ENCODE data around the gene PRDM16.
"Not testable (repeated sequence)": the region's sequence is repeated elsewhere in the genome, so short reads cannot be mapped to it uniquely, and the experiment has no call there.

Gene PRDM16

DNA sequence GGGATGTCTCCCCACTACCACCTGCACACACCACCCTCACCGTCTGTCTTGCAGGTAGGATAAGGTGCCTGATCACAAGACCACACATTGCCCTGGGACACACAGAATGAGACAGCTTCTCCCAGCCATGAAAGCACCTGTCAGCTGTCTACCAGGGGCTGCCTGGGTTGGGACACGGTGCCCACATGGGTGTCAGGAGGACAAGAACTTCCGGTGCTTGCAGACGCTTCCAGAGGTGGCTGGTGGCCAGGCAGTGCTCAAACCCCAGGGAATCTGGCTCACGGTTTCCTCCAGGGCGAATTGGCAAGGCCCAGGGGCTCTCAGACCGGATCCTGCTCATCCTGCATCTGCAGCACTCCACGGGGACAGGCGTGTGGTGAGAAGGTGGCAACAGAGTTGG lies 202.9 kb downstream of the PRDM16 start:
- DNase-seq, result no peak

DNA sequence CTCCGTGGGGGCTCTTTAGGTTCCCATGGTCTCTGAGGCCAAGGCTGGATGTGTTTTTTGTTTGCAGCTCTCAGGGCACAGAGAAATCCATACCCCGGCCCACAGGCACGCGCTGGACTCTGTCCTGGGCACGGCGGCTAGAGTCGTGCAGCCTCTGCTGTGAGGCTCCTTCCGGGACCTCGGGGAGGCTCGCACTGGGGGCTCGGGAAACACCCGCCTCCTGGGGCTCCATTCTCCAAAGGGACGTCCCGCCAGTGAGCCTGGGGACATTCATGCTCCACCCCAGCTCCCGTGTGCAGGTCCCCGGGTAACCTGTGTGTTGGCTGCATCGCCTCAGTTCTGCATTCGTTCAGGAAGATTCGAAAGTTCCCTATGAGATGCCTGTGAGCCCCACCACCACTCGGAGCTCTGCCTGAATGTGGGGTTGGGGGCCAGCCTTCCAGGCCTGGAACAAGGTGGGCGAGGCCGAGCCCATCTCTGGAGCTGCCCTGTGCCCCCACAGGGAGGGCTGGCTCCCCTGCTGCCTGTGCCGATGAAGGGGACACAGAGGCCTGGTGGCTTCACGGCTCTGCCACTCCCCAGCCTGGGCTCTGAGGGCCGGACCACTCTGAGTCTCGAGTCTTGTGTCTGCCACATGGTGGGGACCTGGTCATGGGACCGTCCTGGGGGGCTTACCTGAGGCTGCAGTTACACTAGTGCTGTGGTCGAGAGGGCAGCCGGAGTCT lies 203.5 kb downstream of the PRDM16 start:
- no peak for DNase-seq

DNA sequence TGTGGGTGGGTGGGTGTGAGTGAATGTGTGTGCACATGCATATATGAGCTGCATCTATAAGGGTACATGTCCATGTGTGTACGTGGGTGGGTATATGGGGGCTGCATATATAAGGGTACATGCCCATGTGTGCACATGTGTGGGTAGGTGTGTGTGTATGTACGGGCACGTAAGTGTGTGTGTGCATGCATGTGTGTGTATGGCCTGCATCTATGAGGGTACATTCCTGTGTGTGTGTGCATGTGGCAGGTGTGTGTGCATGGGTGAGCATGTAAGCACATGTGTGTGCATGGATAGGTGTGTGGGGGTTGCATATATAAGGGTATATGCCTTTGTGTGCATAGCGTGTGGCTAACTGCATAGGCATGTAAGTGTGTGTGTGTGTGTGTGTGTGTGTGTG lies 204.4 kb downstream of the PRDM16 start:
- DNase-seq, result no peak

DNA sequence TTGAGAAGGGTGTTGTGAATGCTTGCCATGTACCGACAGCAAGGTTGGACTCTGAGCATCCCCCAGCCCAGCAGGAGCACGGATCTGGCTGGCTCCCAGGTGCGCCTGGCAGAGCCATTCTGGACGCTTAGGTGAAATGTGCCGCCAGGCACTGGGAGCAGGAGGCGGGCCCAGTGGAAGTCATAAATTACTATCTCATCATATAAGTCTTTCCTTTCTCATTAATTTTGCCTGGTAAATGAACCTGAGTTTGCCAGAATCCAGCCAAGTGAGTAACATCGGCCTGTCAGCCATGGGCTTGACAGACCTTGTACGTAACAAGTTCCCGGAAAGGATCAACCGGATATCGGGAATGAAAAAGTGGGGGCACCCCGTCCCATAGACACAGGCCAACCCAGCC lies 206.0 kb downstream of the PRDM16 start:
- no peak for DNase-seq

DNA sequence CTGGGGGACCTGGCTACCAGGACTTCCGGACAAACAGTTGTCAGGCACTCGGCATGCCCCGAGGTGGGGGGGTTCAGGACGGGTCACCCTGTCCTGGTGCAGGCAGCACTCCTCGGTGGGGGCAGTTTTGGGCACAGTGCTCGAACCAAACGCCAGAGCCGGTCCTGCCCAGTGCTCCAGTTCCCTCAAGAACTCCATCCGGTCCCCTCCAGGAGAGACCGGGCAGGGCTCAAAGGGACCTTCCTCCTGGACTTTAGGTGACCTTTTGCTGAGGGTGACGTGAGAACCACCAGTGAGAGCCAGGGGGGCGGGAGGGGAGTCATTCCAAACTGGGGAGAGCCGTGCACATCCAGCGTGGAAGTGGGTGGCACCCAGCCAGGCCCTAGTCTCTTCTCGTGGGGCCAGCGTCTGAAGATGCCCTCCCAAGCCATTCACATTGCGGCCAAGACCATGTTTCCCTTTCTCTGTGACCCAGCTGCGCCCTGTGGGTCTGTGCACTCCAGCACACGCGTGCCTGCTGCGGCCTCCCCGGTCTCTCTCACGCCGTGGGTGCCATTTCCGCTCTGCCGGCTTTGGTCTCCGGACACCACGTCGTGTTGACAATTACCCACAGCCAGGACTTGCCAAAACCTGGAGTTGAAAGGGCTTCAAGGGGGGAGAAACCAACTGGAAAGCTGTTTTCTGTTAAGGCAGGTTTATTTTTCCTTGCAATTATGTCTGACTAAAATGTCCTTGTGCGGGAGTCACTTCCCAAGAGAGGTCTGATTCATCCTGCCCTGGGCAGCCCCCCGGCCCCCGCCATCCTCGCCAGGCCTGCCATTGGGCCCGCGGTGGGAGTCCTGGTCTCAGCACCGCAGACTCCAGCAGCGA lies 206.7 kb downstream of the PRDM16 start:
- DNase-seq, result no peak

DNA sequence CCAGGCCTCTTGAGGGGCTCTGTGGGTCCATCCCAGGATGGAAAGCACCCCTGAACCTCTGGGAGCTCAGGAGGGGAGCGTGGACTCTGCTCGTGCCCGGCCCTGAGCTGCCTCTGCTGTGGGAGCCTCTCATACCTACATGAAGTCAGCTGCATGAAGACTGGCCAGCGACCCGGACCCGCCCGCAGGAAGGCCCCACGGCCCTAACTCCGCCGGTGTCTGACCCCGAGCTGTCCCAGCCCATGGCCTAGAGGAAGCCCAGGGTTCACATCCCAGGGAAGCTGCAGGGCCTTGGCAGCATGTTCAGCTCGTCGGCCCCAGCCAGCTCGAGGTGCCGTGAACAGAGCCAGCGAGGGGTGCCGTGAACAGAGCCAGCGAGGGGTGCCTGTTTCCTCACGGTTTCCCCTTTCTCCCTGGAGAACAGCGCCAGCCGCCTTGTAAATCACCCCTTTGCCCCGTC lies 207.4 kb downstream of the PRDM16 start:
- no peak for DNase-seq

DNA sequence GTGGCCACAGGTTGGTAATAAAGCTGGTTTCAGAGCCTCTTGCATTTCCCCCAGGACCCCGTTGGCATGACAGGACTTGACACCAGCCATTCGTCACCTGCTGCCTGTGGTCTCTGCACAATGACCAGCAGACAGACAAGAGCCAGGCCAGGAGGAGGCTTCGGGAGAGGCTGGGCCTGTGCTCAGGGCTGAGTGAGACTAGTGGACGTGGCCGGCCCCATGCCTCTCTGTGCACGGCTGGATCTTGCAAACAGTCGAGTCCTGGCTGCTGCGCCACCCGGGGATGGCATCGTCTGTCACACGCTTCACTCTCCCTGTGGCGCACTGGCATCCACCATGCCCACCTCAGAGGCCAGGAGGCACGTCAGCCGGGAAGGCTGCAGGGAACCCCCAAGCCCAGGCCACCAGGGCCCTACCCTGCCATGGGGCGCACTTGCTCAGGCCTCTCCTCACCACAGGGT lies 208.0 kb downstream of the PRDM16 start:
- DNase-seq, result no peak

DNA sequence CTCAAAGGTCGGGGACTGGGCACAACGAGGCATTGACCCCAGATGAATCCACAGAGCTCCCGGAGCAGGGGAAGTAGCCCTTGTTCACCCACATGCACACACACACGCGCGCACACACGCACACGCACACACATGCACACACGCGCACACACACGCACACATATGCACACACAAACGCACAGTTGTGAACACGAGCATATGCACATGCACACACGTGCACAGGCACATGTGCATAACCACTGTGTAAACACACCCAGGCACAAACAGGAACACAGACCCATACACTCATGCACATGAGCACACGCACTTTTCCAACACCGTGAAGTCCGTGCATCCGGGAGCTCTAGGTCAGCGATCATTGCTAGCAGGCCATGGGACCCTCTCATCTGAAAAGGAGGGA lies 208.6 kb downstream of the PRDM16 start:
- DNase-seq, result no peak

DNA sequence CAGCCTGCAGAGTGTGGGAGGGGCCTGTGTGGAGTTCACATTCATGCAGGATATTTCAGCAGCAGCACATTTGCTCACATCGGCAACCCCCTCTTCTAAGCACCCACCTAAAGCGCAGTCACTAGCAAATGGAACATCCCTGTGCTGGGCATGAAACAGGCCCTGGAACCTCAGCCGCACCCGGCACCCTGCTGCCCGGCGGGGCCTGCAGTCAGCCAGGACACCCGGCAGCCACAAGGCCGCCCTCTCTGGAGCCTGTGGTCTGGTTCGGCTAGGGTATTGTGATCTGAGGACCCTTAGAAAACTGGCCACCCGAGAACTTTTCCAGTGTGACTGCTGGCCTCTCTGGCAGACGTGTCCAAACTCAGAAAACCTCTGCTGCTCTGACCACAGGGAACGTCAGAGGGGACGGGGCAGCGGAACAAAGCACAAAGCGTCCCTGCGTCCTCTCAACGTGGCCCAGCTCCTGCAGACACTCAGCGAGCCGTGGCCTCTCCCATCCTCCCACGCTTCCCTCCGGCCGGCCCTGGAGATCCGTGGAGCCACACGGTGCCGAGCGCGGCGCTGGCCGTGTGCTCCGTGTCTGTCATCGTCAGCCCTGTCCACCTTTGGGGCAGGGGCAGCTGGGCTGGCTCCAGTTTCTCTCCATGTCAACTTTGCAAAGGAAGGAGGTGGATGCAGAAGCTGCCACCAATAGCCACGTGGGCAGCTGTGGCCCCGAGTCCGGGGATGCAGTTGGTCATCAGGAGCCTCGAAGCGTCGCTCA lies 209.6 kb downstream of the PRDM16 start:
- DNase-seq, result no peak

DNA sequence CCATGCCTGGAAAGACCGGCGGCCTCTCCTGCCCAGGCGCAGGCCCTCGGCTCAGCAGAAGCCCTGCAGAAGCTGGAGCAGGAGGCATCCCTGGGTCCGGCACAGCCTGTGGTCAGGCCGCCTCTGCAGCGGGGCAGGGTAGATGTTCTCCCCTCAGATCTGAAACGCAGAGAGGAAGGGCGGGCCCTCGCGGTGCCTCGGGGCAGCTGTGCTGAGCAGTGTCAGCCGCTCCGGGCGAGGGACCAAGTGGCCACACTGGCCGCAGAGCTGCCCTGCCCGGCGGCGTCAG lies 210.1 kb downstream of the PRDM16 start:
- DNase-seq, result no peak

DNA sequence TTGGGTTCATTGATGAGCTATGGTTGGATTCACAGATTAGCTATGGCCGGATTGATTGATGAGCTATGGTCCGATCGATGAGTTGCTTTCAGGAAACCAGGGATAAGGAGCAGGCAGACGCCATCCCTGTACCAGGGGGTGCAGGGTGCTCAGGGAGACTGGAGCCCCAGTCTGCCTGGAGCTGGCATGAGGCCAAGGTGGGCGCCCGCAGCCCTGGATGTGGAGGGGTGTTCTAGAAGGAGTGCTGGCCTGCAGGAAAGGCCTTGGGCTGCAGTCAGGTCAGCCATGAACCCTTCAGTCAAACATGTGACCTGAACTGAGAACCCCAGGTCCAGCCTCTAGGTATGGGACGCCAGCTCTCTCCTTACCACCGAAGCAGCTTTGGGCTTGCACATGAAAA lies 212.7 kb downstream of the PRDM16 start:
- DNase-seq, result no peak

DNA sequence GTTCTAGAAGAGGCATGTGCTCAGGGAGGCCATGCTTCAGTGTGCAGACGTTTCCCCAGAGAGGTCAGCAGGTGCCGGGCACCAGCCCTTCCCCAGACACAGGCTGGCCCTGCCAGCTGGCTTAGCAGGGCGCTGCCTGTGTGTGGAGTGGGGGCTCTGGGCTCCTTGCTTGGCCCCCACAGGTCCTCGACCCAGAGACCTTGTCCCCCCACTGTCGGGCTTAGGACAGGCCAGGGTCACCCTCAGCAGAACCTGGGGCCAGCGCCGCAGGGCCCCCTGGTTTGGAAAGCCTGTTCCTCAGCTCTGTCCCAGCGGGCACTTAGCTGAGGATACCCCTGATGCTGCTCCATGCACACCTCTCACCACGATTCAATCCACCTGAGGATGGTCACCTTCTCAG lies 213.2 kb downstream of the PRDM16 start:
- DNase-seq, result no peak

DNA sequence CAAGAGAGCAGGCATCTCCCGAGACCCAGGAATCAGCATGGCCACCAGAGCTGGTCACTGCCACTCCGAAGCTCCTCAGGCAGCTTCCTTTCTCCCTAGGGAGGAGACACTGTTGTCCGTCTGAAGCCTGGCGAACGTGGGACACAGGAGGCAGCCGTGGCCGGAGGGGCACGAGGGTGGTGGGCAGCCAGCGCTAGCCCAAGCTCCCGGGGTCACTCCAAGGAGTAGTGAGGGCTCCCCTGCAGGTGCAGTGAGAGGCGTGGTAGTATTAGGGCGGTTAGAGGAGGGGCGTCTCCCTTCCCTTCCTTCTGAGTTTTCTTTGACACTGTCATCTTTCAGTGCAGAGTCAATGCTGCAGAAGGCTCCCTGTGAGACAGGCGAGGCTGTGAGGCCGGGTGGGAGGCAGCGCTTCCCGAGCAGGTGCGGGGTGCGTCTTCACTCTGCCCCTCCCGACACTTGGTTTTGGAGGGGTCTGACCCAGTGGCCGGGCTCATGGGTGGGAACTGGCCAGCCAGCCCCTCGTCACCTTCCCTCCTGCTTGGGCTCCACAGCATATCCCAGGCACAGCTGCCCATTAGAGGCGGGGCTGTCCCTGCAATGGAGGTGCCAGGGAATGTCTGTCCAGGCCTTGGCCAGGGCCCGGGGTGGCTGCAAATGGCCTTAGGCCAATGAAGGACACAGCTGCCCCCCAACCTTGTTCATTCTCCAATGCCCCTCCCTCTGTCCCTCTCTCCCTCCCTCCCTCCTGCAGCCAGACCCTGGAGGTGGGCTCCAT lies 213.8 kb downstream of the PRDM16 start:
- no peak for DNase-seq

DNA sequence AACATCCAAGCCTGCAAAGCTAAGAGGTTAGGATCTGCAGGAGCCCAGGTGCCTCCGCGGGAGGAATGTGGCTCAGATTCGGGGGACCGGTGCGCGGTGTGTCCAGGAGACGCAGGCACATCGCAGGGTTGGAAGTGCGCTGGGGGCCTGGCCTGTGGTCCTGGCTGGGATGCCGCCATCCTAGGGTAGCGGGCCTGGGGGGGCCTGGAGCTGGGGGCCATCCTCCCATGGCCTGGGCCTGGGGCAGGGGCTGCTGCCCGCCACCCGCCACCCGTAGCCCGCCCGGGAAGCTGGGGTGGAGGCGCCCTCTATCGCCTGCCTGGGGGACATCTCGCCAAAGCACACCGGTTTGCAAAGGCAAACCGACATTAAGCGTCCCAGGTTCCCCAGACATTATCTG lies 214.8 kb downstream of the PRDM16 start:
- no peak for DNase-seq

DNA sequence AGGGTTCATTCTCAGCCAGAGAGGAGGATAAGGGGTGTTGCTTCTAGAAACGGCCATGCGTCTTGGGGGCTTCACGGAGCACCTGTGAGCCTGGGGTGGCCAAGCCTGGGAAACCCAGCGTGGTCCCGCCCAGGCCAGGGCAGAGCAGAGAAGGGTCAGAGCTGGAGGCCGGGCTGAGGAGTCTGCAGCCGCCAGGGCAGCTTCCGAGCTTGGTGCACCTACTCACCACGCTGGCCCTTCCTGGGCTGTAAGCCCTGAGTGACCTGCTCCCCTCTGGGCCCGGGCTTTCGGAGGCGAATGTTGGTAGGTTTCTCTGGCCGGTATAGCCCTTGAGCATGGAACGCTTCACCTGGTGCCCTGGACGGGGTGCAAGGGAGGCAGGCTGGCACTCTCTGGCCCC lies 215.7 kb downstream of the PRDM16 start:
- no peak for DNase-seq

DNA sequence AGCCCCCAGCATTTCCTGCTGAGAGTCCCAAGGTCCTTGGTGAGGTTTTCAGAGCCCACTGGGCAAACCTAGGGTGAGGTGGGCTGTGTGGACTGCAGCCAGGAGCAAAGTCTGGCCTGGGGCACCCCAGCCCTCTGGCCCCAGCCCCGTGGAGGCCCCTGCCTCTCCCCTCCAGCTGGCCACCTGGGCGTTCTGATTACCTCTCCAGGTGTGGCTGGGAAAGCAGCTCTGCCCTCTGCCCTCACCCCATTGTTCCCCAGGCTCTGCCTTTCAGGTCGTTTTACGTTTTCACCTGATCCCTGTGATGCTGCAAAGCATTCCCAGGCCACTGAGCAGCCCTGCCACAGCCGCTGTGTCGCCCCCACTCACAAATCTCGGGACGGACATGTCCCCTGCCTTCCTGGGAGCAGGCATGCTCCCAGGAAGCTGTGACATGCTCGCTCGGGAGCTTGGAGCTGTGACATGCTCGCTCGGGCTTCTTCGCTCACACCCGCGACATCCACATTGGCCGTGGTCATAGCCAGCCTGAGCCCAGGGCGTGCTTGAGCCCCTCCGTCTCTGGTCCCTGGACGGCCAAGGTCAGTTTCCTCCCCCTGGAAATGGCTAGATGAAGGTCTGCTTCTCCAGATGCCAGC lies 216.2 kb downstream of the PRDM16 start:
- DNase-seq, result no peak

DNA sequence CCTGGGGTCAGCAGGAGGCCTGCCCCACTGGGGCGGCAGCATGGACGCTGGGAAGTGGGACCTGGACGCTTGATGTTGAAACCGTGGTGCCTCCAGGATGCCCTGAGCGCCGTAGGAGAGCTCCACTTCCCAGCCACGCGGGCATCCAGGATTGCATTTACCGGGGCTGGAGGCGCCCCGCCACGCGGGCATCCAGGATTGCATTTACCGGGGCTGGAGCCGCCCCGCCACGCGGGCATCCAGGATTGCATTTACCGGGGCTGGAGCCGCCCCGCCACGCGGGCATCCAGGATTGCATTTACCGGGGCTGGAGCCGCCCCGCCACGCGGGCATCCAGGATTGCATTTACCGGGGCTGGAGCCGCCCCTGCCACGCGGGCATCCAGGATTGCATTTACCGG lies 218.1 kb downstream of the PRDM16 start:
- not testable (repeated sequence) for DNase-seq

DNA sequence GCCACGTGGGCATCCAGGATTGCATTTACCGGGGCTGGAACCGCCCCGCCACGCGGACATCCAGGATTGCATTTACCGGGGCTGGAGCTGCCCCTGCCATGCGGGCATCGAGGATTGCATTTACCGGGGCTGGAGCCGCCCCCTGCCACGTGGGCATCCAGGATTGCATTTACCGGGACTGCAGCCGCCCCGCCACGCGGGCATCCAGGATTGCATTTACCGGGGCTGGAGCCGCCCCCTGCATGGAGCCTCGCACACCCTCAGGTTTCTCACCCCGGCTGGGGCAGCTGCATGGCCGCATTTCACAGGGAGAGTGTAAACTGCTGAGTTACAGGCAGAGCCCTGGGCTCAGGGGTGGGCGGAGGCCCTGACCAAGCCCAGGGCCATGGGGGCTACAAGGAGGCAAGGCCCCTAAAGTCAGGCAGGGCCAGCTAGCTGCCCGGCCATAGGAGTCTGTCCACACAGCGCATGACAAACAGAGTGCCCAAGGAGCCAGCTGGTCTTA lies 218.7 kb downstream of the PRDM16 start:
- DNase-seq, result no peak

DNA sequence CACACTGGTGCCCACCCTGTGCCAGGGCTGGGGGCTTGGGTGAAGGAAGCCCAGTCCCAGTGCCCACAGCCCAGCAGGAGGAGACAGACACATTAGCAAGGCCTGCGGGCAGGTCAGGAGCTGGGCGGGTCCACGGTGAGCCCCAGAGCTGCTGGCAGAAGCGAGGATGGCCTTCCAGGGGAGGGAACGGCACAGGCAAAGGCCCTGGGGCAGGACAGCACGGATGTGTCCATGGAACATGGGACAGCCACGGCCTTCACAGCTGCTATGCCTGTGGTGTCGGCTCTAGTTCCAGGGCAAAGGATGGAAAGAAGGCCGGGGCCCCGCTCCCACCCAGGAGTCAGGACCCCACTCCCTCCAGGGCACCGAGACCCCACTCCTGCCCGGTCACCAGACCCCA lies 220.5 kb downstream of the PRDM16 start:
- no peak for DNase-seq

DNA sequence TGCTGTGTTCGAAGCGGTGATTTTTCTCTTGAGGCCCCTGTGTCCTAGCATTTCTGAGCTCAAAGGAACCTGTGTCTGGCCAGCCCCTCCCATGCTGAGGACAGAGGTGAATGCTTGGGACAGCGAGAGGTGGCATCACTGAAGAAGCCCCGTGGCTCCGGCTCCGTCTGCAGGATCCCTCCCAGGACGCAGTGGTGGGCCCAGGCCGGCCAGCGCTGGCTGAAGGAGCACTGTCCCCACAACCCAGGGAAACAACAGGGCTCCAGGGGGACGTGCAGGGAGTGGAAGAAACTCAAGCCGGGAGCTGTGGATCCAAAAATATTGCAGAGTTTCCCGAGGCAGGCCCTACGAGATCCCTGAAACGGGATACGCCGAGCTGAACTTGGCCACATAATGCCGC lies 221.4 kb downstream of the PRDM16 start:
- DNase-seq, result no peak

DNA sequence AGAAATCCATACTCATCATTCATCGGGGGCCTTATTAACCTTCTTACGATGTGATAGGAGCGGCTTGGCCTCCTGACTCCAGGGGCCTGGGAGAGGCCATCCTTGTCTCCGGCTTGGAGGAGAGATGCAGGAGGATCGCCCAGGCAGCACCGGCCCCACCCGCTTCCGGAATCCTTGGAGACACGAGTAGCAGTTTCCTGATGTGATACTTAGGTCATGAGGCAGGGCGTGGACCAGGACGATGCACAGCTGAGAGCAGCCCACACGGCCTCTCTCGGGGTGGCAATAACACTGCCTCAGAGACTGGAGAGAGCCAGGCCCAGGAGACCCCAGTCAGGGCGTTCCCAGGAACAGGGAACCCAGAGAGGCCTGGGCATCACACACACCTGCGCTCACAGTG lies 221.9 kb downstream of the PRDM16 start:
- DNase-seq, result no peak

DNA sequence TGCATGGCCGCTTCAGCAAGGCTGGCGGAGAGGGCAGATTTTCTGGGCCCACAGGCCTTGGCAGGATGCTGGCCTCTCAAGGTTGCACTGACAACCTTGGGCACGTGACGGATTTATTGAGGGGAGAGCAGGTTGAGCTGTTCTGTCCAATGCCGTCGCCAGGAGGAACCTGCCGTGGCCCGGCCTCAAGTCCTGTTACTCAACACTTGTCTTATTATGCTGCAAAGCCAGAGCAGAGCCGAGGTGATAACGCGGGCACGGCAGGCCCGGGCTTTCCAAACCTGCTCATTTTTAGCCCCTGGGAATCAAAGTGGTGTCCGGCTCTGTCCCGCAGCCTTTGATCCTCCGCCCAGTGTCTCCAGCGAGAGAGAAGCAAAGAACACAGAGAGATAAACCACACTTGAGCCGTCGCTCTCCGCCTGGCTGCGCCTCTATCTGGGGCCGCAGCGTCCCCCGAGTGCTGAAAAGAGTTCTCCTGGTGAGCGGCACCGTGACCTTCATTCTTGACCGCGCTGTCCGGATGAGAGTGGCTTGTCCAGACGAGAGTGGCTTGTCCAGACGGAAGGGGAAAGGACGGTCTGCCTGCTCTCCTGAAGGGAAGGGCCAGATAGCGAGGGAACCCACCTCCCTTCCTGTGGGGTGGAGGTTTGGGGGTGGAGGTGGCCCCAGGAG lies 223.2 kb downstream of the PRDM16 start:
- no peak for DNase-seq
